Uterus (tissue), 2 donors: ENCODE measurements around the gene P2RY4.

Experiments used
- POLR2A ChIP-seq, 2 donors: fragments of 450-650 bp; IDR thresholded peaks; one replicate each; pipeline ENCODE4 v1.6.1; 2016; ENCODE audit warnings: antibody characterized with exemption in 2 of 2, mild to moderate bottlenecking in 1 of 2, moderate library complexity in 1 of 2
- TF ChIP-seq, protein P1 (sequence below), 4 experiments: fragments of 200-600 bp in 2 of 4; fragments of 450-650 bp in 2 of 4; sonication (generic) in 2 of 4; IDR thresholded peaks; one replicate each; pipeline ENCODE4 v1.5.1; 2016 to 2019; ENCODE audit warnings: antibody characterized with exemption in 4 of 4, mild to moderate bottlenecking in 2 of 4, moderate library complexity in 1 of 4

DNA sequence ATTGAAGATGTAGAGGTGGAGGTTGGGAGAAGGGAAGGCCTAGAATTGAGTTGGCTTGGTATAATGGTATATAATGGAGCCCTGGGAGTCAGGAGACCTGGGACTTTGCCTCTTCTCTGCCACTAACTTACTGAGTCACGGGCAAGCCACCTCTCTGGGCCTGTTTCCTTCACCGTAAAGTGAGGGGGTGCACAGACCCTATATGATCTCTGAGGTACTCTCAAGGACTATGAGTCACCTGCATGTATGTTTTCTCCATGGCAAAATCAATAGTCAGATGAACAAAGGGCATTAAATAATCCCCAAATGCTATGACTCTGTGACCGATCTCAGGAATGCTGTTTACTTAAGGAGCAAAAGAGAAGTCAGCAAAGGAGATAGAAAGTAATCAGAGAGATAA, 5.1 kb downstream of the P2RY4 start:
- TF ChIP-seq, protein P1, sequence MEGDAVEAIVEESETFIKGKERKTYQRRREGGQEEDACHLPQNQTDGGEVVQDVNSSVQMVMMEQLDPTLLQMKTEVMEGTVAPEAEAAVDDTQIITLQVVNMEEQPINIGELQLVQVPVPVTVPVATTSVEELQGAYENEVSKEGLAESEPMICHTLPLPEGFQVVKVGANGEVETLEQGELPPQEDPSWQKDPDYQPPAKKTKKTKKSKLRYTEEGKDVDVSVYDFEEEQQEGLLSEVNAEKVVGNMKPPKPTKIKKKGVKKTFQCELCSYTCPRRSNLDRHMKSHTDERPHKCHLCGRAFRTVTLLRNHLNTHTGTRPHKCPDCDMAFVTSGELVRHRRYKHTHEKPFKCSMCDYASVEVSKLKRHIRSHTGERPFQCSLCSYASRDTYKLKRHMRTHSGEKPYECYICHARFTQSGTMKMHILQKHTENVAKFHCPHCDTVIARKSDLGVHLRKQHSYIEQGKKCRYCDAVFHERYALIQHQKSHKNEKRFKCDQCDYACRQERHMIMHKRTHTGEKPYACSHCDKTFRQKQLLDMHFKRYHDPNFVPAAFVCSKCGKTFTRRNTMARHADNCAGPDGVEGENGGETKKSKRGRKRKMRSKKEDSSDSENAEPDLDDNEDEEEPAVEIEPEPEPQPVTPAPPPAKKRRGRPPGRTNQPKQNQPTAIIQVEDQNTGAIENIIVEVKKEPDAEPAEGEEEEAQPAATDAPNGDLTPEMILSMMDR (IDR thresholded peaks at IDR 0.05): no peak
- TF ChIP-seq POLR2A (IDR thresholded peaks at IDR 0.05): no peak
